GM18907 (cell line): ENCODE results near the gene PWWP2A.
"Not testable (repeated sequence)": the region's sequence is repeated elsewhere in the genome, so short reads cannot be mapped to it uniquely, and the experiment has no call there.

ENCODE experiments used
- ATAC-seq: cut with Tn5 transposase; IDR thresholded peaks from one replicate; pipeline ENCODE4 v1.9.1; 2021; ENCODE audit warnings: mild to moderate bottlenecking, moderate library complexity; ENCODE audit not compliant: unreplicated experiment

PWWP2A gene

GRCh38 chr5:160079753-160080152 lies 39.5 kb downstream of the PWWP2A start:
- no peak for ATAC-seq

- ATAC-seq, result no peak
Measured at GRCh38 chr5:160076997-160077396, 42.3 kb downstream of the PWWP2A start.

GRCh38 chr5:160075073-160075472 lies 44.2 kb downstream of the PWWP2A start:
- ATAC-seq, result no peak

DNA sequence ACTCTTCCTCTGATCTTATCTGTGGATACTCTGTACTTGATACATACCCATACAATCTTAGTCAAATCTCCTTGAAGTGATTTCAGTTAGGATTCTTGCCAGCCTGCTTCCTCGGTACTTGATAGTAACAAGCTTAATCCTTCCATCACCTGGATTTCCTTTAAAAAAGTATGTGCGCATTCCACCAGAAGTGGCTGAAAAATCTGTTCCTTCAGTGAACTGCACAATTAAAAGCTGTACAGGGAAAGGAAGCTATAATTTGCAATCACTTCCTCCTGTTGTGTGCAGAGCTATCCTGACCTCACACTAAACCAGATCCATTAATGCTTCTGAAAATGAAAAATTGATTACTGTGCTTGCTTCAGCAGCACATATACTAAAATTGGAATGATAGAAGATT lies 47.3 kb downstream of the PWWP2A start:
- ATAC-seq, result no peak

GRCh38 chr5:160071516-160071915 lies 47.7 kb downstream of the PWWP2A start:
- ATAC-seq, result no peak

DNA sequence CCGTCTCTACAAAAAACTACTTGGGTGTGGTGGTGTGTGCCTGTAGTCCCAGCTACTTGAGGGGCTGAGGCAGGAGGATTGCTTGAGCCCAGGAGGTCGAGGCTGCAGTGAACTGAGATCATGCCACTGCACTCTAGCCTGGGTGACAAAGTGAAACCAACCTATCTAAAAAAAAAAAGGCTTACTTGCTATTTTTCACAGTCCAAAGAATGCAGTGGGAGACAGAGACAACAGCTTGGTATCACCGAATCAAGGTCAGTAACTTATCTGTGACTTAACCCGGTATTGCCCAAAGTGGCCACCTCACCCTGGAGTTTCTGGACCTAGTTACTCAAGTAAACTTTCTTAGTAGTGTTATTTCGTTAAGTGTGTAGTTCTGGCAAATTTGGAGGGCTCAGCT lies 50.1 kb downstream of the PWWP2A start:
- not testable (repeated sequence) for ATAC-seq

DNA sequence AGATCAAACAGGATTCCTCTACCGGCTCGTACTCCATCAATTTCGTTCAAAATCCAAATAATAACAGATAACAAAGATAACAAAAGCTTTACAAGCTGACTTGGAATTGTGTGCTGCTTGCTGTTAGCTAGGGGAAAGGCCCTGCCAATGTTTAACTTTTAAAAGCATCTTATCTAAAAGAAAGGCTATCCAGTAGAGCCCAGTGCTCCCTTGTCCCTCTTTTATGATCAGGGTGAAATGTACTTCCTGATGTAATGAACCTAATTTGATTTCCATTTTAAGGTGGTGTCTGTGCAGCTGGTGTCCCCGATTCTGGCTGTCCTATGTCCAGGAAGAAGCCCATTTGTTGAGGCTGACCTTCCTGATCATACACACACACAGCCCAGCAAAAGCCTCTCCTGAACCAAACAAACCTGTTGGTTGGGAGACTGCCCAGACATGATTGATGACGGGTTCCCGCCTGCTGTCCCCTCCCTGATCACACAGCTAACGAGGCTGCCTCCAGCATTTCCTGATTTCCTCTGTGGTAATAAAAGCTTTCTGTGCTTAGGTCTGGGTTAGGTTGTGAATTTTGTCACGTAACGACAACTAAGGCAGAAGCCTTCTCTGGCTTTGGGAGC lies 54.1 kb downstream of the PWWP2A start:
- ATAC-seq, result no peak

- ATAC-seq, result no peak
Measured at GRCh38 chr5:160064417-160064810, 54.8 kb downstream of the PWWP2A start.

DNA sequence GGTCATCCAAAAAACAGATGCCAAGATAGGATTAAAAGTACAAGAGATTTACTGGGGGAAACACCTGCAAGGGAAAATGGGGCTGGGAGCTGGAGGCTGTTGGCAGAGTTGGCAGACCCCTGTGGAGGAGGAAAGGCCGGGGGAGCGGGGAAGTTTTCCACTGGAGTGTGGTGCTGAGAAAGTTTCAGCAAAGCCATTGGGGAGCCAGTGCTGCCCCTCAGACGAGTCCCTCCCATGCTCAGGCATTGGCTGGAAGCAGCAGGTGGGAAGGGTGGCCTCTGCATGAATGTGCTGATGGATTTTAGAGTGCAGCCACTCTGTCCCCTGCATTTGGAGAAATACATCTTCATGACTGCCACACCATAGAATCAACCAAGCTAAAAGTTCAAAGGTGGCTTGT lies 57.5 kb downstream of the PWWP2A start:
- ATAC-seq, result no peak

DNA sequence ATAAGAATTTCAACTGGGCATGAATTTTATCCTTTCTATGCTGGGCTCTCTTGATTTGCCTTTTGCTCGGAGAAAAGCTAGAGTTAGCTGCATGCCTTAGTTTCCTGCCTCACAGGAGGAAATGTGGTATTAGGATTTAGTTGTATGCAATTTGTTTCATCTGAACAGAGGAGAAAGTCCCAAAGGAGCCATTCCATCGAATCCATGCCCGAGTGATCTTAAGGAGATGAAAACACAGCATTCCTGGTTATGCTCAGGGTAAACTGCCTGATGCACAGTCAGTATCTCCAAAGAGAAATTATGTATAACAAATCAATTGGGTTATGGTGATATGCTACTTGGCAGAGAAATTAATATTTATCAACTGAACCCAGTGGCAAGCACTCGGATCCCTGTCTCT lies 59.2 kb downstream of the PWWP2A start:
- ATAC-seq, result no peak

- ATAC-seq, result no peak
Measured at GRCh38 chr5:160057256-160057655, 62.0 kb downstream of the PWWP2A start.

DNA sequence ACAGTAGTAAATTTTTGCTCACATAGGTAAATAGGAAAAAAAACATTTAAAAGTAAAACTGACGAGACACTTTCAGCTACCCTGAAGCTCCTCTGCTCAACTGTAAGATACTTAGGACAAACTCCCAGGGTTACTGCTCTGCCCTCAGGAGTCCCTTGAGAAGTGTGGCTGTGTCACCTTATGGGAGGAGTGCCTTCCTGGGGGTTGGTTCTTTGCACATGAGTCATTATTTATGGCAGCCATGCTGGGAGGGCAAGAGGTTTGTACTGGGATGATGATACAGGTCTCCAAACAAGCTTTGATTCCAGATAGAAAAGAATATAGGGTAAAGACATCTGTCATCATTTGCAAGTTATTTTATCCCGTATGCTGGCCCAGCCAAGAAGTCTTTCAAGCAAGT lies 64.4 kb downstream of the PWWP2A start:
- no peak for ATAC-seq

DNA sequence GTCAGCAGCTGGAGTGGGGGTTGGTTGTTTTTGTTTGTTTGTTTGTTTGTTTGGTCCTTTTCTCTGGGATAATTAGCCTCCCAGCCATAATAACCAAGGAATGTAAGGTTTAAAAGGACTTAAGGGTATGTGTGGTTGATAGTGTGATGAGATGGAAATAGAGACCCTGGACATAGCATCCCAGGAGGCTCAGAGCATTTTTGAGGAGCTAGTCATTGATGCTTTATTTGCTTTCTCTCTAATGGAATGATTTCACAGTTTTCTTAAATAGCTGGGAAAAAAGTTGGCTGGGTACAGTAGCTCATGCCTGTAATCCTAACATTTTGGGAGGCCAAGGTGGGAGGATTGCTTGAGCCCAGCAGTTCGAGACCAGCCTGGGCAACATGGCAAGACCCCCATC lies 65.2 kb downstream of the PWWP2A start:
- ATAC-seq, result no peak

DNA sequence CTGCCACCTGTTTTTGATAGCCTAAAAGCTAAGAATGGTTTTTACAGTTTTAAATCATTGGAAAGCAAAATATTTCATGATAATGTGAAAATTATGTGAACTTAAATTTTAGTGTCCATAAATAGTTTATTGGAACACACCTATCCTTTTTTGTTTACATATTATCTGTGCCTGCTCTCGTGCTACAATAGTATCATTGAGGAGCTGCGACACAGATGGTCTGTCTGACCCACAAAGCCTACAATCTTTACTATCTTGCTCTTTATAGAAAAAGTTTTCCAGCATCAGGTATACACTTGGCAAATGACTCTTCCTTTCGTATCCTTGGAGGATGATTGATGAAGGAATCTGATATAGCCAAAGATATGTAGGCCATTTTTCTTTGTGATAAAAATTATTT lies 70.2 kb downstream of the PWWP2A start:
- ATAC-seq, result no peak

DNA sequence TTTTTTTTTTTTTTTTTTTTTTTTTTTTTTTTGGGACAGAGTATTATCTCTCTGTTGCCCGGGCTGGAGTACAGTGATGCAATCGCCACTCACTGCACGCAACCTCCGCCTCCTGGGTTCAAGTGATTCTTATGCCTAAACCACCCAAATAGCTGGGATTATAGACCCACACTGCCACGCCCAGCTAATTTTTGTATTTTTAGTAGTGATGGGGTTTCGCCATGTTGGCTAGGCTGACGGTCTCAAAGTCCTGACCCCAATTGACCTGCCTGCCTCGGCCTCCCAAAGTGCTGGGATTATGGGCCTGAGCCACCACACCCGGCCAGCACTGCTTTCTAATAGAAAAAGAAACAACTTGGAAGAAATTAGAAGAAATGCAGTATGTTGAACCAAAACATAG lies 71.1 kb downstream of the PWWP2A start:
- ATAC-seq, result no peak

DNA sequence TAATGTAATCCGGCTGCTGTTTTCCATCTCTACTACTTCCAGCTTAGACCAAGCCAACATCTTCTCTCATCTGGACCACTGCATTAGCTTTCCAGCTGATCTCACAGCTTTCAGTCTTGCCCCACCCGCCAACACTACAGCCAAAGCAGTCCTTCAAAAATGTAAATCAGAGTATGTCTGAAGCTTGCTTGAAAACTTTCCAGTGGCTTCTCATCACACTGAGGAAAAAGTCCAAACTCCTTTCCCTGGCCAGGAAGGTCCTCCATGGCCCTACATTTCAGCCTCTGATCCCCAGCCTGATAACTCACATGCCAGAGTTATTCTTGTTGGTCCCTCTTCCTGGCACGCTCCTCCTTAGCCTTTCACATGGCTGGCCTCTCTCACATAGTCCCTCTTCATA lies 71.8 kb downstream of the PWWP2A start:
- ATAC-seq, result no peak

DNA sequence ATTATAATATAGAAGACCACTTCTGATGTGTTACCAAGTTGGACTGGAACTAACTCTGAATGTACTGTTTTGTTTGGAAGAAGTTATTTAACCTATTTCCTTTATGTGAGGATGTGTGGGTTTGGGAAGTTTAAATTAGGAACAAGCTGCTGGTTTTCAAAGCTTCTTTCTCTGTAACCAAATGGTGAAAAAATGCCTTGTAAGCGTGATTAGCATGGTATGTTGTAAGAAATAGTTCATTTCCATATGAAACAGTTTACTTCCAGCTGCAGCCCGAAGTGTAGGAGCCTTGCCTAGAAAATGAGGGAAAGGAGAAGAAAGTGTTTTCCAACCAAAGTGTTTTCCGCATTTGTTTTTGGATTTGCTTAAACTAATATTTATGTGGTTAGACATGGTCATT lies 74.3 kb downstream of the PWWP2A start:
- no peak for ATAC-seq

DNA sequence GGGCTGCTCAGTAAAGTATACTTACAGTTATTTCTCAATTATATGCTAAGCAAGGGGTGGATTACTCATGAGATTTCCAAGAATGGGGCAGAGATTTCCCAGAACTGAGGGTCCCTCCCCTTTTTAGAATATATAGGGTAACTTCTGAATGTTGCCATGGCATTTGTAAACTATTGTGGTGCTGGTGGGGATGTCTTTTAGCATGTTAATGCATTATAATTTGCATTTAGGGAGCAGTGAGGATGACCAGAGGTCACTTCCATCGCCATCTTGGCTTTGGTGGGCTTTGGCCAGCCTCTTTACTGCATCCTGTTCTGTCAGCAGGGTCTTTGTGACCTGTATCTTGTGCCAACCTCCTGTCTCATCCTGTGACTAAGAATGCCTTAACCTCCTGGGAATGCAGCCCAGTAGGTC lies 74.9 kb downstream of the PWWP2A start:
- no peak for ATAC-seq

- ATAC-seq, result no peak
Measured at GRCh38 chr5:160042671-160043070, 76.6 kb downstream of the PWWP2A start.
